Esophagus muscularis mucosa (tissue), 4 donors: ENCODE data around the gene MRC2. TPM values are rescaled to one million over a fixed set of nuclear protein-coding genes. Genes with fewer than 3 reads are reported as not detected.

Source experiments
- DNase-seq: peaks from one replicate; pipeline ENCODE4 v3.0.0-alpha.2; 2017; ENCODE audit errors: extremely low spot score
- H3K27ac ChIP-seq, 4 donors: fragments of 200-600 bp; sonication (generic); replicated peaks in 1 of 4; 1 replicate in 3 of 4; 2 replicates in 1 of 4; pipeline ENCODE4 v1.5.1; 2016 to 2019; ENCODE audit warnings: mild to moderate bottlenecking in 1 of 4
- H3K27me3 ChIP-seq, 4 donors: fragments of 200-600 bp; sonication (generic); one replicate each; pipeline versions ENCODE4 v1.5.1 to v1.6.0; 2016 to 2019
- H3K36me3 ChIP-seq, 4 donors: fragments of 200-600 bp; sonication (generic); one replicate each; pipeline ENCODE4 v1.5.1; 2016 to 2019
- H3K4me1 ChIP-seq, 4 donors: fragments of 200-600 bp; sonication (generic); one replicate each; pipeline ENCODE4 v1.5.1; 2016 to 2019
- H3K4me3 ChIP-seq, 4 donors: fragments of 200-600 bp; sonication (generic); 1 replicate in 2 of 4; 2 replicates in 2 of 4; pipeline ENCODE4 v1.5.1; 2016 to 2019; ENCODE audit warnings: mild to moderate bottlenecking in 4 of 4, moderate library complexity in 1 of 4
- H3K9me3 ChIP-seq, 4 donors: fragments of 200-600 bp; sonication (generic); 1 replicate in 3 of 4; 2 replicates in 1 of 4; pipeline ENCODE4 v1.5.1; 2016 to 2019
- EP300 ChIP-seq: sonication (generic); formaldehyde crosslinking; IDR thresholded peaks from one replicate; pipeline ENCODE4 v1.6.1; 2017; ENCODE audit warnings: antibody characterized with exemption
- POLR2A ChIP-seq: fragments of 450-650 bp; IDR thresholded peaks from one replicate; pipeline ENCODE4 v1.6.1; 2017; ENCODE audit warnings: antibody characterized with exemption, moderate library complexity, mild to moderate bottlenecking, low read depth
- POLR2AphosphoS5 ChIP-seq, 2 donors: sonication (generic); formaldehyde crosslinking; IDR thresholded peaks; one replicate each; pipeline ENCODE4 v1.6.1; 2017; ENCODE audit warnings: antibody characterized with exemption in 2 of 2
- WGBS: methylation state at CpG from one replicate; pipeline ENCODE4 v1.1.5; 2018; 5-methylcytosine and 5-hydroxymethylcytosine counted together
- intact Hi-C: fragments of 100-400 bp; cut with DNase I; formaldehyde crosslinking; loops from one replicate; pipeline ENCODE4 v1.15.1; 2023
- total RNA-seq, 4 donors: library from RNA; depleted of rRNA; stranded (reverse); fragments of >200 nt; gene quantifications; one replicate each; pipeline versions ENCODE4 v1.1.0 to v1.2.1, GENCODE V29; 2016
- TF ChIP-seq, protein P1 (sequence below), 3 experiments: fragments of 200-600 bp in 2 of 3; fragments of 450-650 bp in 1 of 3; sonication (generic) in 2 of 3; IDR thresholded peaks; one replicate each; pipeline ENCODE4 v1.5.1; 2017 to 2019; ENCODE audit warnings: antibody characterized with exemption in 3 of 3, mild to moderate bottlenecking in 2 of 3, moderate library complexity in 1 of 3

Gene MRC2
- total RNA-seq, 4 donors from 2014 or later: 31.0 to 57.7 (median 40.4) TPM

DNA sequence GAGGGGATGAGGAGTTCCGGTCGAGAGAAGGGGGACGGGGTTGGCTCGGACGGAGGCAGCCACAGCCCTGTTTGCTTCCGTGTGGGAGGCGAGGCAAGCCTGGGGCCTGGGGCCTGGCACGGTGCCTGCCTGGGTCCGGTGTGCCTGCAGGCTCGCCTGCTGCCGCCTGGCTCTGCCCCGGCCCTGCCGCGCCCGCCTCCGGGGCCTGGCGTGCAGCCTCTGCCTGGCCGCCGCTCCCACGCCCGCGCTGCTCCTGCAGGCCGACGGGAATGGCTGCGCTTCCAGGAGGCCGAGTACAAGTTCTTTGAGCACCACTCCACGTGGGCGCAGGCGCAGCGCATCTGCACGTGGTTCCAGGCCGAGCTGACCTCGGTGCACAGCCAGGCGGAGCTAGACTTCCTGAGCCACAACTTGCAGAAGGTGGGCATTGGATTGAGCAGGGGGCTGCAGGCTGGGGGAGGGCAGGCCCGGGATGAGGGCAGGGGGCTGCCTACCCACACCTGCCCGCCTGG lies 53.1 kb downstream of the MRC2 start:
- H3K4me1 ChIP-seq: peaks cover 0 to 2% (median 0%) of the 10 kb centered on the region in 4 donors
- no peak overlapping the region for H3K4me3 ChIP-seq
- intact Hi-C loops: no loop called here
- H3K27me3 ChIP-seq: no peaks in the 10 kb centered on the region
- H3K27ac ChIP-seq: no peak overlapping the region
- H3K9me3 ChIP-seq: no peaks in the 10 kb centered on the region
- H3K36me3 ChIP-seq: peaks cover 0 to 13% (median 2%) of the 10 kb centered on the region in 4 donors
- 86% methylated on average over 28 of the region's 36 CpGs for WGBS
- no peak for DNase-seq
- TF ChIP-seq POLR2A (no peak), POLR2AphosphoS5 (IDR thresholded peaks at IDR 0.05) (no peak), EP300 (no peak)
- TF ChIP-seq, protein P1, sequence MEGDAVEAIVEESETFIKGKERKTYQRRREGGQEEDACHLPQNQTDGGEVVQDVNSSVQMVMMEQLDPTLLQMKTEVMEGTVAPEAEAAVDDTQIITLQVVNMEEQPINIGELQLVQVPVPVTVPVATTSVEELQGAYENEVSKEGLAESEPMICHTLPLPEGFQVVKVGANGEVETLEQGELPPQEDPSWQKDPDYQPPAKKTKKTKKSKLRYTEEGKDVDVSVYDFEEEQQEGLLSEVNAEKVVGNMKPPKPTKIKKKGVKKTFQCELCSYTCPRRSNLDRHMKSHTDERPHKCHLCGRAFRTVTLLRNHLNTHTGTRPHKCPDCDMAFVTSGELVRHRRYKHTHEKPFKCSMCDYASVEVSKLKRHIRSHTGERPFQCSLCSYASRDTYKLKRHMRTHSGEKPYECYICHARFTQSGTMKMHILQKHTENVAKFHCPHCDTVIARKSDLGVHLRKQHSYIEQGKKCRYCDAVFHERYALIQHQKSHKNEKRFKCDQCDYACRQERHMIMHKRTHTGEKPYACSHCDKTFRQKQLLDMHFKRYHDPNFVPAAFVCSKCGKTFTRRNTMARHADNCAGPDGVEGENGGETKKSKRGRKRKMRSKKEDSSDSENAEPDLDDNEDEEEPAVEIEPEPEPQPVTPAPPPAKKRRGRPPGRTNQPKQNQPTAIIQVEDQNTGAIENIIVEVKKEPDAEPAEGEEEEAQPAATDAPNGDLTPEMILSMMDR (IDR thresholded peaks at IDR 0.05): no peak

DNA sequence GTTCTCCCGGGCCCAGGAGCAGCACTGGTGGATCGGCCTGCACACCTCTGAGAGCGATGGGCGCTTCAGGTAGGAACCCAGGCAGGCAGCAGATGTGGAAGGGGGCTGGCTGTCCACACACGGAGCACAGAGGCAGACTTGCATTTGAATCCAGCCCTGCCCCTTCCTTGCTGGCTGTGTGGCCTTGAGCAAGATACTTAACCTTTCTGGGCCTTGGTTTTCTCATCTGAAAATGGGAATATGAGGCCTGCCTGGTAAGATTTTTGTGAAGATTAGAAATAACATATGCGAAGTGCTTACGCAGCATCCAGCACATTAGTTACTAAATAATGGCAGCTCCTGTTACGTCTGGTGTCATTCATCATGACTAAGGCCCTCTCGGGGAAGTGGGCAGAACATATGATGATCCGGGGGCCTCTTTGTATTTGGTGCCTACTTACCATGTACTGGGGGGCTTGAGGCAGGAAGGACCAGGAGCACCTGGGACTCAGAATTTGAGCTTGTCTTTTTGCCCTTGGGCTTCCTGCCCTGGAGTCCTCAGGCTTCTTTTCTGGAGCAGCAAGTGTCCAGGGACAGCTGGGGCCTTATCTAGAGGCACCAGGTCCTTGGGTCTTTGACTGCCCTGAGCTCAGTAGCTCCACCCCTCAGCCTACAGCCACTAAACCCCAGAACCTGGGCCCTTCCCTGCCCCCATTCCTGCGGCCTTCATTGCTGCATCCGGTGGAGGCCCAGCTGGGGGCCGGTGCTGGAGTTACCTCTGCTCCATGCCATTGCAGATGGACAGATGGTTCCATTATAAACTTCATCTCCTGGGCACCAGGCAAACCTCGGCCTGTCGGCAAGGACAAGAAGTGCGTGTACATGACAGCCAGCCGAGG lies 53.8 kb downstream of the MRC2 start:
- Histone ChIP-seq H3K4me3 (no peak overlapping the region), H3K27ac (no peak overlapping the region), H3K36me3 (peaks cover 0 to 12% (median 2%) of the 10 kb centered on the region in 4 donors), H3K4me1 (no peaks in the 10 kb centered on the region), H3K9me3 (no peaks in the 10 kb centered on the region), H3K27me3 (no peaks in the 10 kb centered on the region)
- WGBS: 95% methylated on average over 8 of the region's 17 CpGs
- intact Hi-C loops: no loop called here
- DNase-seq: no peak
- TF ChIP-seq EP300 (no peak), POLR2A (no peak), POLR2AphosphoS5 (IDR thresholded peaks at IDR 0.05) (no peak)
- TF ChIP-seq, protein P1 (IDR thresholded peaks at IDR 0.05): no peak

DNA sequence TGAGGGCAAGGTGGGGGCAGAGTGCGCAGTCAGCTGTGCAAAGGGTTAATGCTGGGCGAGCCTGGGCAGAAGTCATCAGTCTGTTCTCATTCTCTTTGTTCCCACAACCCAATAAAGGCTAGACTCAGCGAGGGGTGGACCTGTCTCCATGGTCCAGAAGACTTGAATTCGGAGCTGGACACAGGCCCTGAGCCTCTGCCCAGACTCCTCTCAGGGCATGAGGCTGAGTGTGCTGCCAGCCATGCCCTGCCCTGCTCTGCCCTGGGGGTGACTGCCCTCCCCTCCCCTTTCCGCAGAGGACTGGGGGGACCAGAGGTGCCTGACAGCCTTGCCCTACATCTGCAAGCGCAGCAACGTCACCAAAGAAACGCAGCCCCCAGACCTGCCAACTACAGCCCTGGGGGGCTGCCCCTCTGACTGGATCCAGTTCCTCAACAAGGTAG lies 54.5 kb downstream of the MRC2 start:
- intact Hi-C loops: no loop called here
- Histone ChIP-seq H3K27ac (no peak overlapping the region), H3K9me3 (no peaks in the 10 kb centered on the region), H3K27me3 (no peaks in the 10 kb centered on the region), H3K4me3 (no peak overlapping the region), H3K4me1 (no peaks in the 10 kb centered on the region), H3K36me3 (peaks cover 0 to 10% (median 2%) of the 10 kb centered on the region in 4 donors)
- 90% methylated on average over 2 of the region's 8 CpGs for WGBS
- DNase-seq: no peak
- no peak for TF ChIP-seq POLR2AphosphoS5 (IDR thresholded peaks at IDR 0.05)
- no peak for TF ChIP-seq POLR2A
- TF ChIP-seq, protein P1 (IDR thresholded peaks at IDR 0.05): no peak
- TF ChIP-seq EP300: no peak

DNA sequence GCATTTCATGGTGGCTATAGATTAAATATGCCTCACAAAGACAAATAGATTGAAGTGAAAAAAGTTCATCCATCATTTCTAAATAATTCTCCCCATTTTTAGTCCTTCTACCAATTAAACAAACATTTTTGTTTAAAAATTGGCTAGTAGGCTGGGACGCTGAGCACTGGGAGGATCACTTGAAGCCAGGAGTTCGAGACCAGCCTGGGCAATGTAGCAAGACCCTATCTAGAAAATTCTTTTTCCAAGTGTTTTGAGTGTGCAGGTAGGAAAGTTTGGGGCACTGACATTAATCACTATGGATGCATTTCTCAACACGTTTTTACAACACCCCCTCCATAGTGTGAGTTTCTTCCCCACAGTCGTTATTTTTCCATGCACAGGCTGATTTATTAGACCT lies 56.7 kb downstream of the MRC2 start:
- peaks cover 0 to 14% (median 2%) of the 10 kb centered on the region in 4 donors for H3K36me3 ChIP-seq
- TF ChIP-seq EP300 (no peak), POLR2AphosphoS5 (IDR thresholded peaks at IDR 0.05) (no peak), POLR2A (no peak)
- TF ChIP-seq, protein P1 (IDR thresholded peaks at IDR 0.05): no peak
- no peaks in the 10 kb centered on the region for H3K4me1 ChIP-seq
- no peak for DNase-seq
- H3K27me3 ChIP-seq: peaks cover 0 to 3% (median 0%) of the 10 kb centered on the region in 4 donors
- WGBS: 90% methylated on average over 4 of the region's 4 CpGs
- intact Hi-C loops: no loop called here
- no peak overlapping the region for H3K4me3 ChIP-seq
- H3K9me3 ChIP-seq: no peaks in the 10 kb centered on the region
- H3K27ac ChIP-seq: no peak overlapping the region
